ENCODE results near the gene TRIM4. TPM values are rescaled to one million over a fixed set of nuclear protein-coding genes. Genes with fewer than 3 reads are reported as not detected.
"Not testable (repeated sequence)": the region's sequence is repeated elsewhere in the genome, so short reads cannot be mapped to it uniquely, and the experiment has no call there.

The TRIM4 gene
- total RNA-seq, 4 donors from 2014 or later, result 53.8 to 68.1 (median 58.1) TPM

DNA sequence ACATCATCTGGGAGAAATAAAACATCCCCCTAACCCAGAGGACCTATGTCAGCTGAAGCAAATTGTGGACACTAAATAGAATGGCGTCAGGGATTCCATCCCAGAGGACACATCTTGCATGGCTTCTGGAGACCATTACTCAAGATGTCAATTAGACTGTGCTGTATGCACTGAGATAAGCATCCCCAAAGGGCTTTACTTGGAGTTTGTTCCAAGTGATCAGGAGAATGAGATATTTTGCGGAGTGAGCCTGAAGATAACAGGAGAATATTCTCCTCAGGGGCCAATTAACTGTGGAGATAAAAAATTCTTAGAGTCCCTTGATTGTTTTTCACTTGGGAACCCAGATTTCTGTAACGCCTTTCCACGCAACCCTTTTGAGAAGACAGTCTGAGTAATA, 38.0 kb downstream of the TRIM4 start:
- no peak for DNase-seq (ENCODE audit: low spot score in 2 of 2)
- Histone ChIP-seq H3K27me3 (no peaks in the 10 kb centered on the region), H3K4me1 (no peaks in the 10 kb centered on the region), H3K36me3 (peaks cover 0 to 5% (median 0%) of the 10 kb centered on the region in 3 donors), H3K27ac (no peak overlapping the region), H3K4me3 (no peak overlapping the region), H3K9me3 (peaks cover 0 to 10% (median 0%) of the 10 kb centered on the region in 4 donors)
- WGBS, 2 donors, result 68 to 80% methylated on average over 4 of the region's 4 CpGs
- TF ChIP-seq POLR2A (IDR thresholded peaks at IDR 0.05) (no peak), EP300 (IDR thresholded peaks at IDR 0.05) (no peak)
- TF ChIP-seq, protein P1, sequence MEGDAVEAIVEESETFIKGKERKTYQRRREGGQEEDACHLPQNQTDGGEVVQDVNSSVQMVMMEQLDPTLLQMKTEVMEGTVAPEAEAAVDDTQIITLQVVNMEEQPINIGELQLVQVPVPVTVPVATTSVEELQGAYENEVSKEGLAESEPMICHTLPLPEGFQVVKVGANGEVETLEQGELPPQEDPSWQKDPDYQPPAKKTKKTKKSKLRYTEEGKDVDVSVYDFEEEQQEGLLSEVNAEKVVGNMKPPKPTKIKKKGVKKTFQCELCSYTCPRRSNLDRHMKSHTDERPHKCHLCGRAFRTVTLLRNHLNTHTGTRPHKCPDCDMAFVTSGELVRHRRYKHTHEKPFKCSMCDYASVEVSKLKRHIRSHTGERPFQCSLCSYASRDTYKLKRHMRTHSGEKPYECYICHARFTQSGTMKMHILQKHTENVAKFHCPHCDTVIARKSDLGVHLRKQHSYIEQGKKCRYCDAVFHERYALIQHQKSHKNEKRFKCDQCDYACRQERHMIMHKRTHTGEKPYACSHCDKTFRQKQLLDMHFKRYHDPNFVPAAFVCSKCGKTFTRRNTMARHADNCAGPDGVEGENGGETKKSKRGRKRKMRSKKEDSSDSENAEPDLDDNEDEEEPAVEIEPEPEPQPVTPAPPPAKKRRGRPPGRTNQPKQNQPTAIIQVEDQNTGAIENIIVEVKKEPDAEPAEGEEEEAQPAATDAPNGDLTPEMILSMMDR (IDR thresholded peaks at IDR 0.05), result no peak

DNA sequence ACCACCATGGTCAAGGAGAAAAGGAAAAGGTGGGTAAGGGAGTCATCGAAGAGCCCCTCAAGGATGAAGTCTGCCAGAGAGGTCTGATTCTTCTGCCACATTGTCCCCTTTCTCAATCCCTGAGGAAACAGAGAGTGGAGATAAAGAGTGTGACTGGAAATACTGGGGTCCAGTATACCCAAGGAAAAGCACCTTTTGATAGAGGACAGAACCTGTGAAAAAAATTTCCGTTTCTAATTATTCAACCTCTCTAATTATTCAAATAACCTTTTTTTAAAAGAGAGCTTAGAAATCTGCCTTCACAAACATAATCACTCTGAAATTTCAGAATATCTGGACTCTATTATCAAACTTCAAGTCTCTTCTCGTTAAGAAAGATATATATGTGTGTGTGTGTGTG, 42.4 kb downstream of the TRIM4 start, which contains the start of gene OR2AE1:
OR2AE1 (minus strand) TSS at position 101 of the 400 bp plus-strand sequence; CDS start at position 101, 0 bp downstream.
- no peaks in the 10 kb centered on the region for H3K27me3 ChIP-seq
- DNase-seq (ENCODE audit: low spot score in 2 of 2), result no peak
- 87 to 92% methylated on average over 3 of the region's 3 CpGs for WGBS, 2 donors
- no peaks in the 10 kb centered on the region for H3K9me3 ChIP-seq
- no peak within 1 kb of the TSS for H3K4me3 ChIP-seq
- H3K4me1 ChIP-seq, result no peaks in the 10 kb centered on the region
- peaks cover 0 to 9% (median 0%) of the 10 kb centered on the region in 3 donors for H3K36me3 ChIP-seq
- H3K27ac ChIP-seq, result no peak within 1 kb of the TSS
- TF ChIP-seq, protein P1 (IDR thresholded peaks at IDR 0.05), result no peak
- TF ChIP-seq EP300 (IDR thresholded peaks at IDR 0.05), result no peak
- no peak for TF ChIP-seq POLR2A (IDR thresholded peaks at IDR 0.05)

DNA sequence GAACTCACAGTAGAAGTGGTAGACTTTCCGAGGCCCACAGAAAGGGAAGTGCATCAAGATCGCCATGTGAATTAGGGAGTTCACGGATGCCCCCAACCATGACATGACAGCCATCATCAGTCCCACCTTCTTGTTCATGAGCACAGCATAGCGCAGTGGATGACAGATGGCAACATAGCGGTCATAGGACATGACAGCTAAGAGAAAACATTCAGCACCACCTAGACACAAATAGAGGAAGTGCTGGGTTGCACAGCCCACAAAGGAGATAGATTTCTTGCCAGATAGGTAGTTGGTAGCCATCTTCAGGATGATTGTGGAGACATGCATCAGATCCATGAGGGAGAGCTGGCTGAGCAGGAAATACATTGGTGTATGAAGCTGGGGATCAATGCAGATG, 42.8 kb downstream of the TRIM4 start:
- TF ChIP-seq EP300 (IDR thresholded peaks at IDR 0.05) (no peak), POLR2A (IDR thresholded peaks at IDR 0.05) (no peak)
- TF ChIP-seq, protein P1 (IDR thresholded peaks at IDR 0.05), result no peak
- DNase-seq (ENCODE audit: low spot score in 2 of 2), result no peak
- Histone ChIP-seq H3K9me3 (no peaks in the 10 kb centered on the region), H3K36me3 (peaks cover 0 to 9% (median 0%) of the 10 kb centered on the region in 3 donors), H3K4me1 (no peaks in the 10 kb centered on the region), H3K4me3 (no peak overlapping the region), H3K27ac (no peak overlapping the region), H3K27me3 (no peaks in the 10 kb centered on the region)
- 84 to 93% methylated on average over 5 of the region's 5 CpGs for WGBS, 2 donors

DNA sequence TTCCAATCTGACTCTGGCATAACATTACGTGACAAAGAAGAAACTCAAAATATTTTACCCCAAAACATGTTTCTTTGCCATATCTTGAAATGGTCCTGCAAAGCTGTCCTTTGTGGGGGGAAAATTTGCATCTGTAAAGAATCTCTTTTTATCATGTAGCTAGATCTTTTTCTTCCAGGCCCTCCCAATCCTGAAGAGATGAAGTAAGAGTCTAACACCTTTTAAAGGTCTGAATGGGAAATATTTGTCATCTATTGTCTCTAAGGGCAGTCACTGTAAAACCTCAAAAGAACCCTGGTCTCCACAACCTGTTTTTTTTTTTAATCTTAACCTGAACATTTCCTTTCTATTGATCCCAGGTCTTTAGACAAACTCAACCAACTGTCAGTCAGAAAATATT, 51.1 kb downstream of the TRIM4 start:
- no peaks in the 10 kb centered on the region for H3K36me3 ChIP-seq
- WGBS, 2 donors, result 87 to 95% methylated on average over 1 of the region's 1 CpG
- TF ChIP-seq POLR2A (IDR thresholded peaks at IDR 0.05) (no peak), EP300 (IDR thresholded peaks at IDR 0.05) (no peak)
- TF ChIP-seq, protein P1 (IDR thresholded peaks at IDR 0.05), result no peak
- H3K9me3 ChIP-seq, result peaks cover 0 to 23% (median 0%) of the 10 kb centered on the region in 4 donors
- H3K27me3 ChIP-seq, result no peaks in the 10 kb centered on the region
- no peaks in the 10 kb centered on the region for H3K4me1 ChIP-seq
- no peak for DNase-seq (ENCODE audit: low spot score in 2 of 2)
- no peak overlapping the region for H3K27ac ChIP-seq
- no peak overlapping the region for H3K4me3 ChIP-seq

DNA sequence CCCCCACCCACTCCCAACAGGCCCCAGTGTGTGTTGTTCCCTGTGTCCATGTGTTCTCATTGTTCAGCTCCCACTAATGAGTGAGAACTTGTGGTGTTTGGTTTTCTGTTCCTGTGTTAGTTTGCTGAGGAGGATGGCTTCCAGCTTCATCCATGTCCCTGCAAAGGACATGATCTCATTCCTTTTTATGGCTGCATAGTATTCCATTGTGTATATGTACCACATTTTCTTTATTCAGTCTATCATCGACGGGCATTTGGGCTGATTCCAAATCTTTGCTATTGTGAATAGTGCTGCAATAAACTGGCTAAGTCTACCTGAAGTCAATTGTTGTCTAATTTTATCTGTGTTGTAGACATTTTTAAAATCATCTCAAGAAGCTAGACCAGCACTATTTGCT, 51.9 kb downstream of the TRIM4 start:
- H3K9me3 ChIP-seq, result peaks cover 0 to 26% (median 0%) of the 10 kb centered on the region in 4 donors
- not testable (repeated sequence) for H3K4me1 ChIP-seq; H3K4me3 ChIP-seq; H3K27me3 ChIP-seq; DNase-seq (ENCODE audit: low spot score in 2 of 2); H3K36me3 ChIP-seq; H3K27ac ChIP-seq
- 95 to 97% methylated on average over 2 of the region's 2 CpGs for WGBS, 2 donors
